Fibroblast of skin of back (primary cell): ENCODE data around the gene TAF4.
"Not testable (repeated sequence)": the region's sequence is repeated elsewhere in the genome, so short reads cannot be mapped to it uniquely, and the experiment has no call there.

Experiments used
- DNase-seq: peaks from one replicate; pipeline ENCODE4 v3.0.0-alpha.2; 2013

Gene TAF4

GRCh38 chr20:62056975-62057374, 8.7 kb downstream of the TAF4 start:
- no peak for DNase-seq

GRCh38 chr20:62056377-62056776, 9.3 kb downstream of the TAF4 start:
- no peak for DNase-seq

DNA sequence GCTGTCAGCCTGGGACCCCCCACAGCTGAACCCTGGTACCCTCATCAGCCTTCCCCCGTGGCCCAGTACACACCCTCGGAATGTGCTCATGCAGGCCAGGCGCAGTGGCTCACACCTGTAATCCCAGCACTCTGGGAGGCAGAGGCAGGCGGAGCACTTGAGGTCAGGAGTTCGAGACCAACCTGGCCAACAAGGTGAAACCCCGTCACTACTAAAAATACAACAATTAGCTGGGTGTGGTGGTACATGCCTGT, 9.9 kb downstream of the TAF4 start:
- DNase-seq = not testable (repeated sequence)

DNA sequence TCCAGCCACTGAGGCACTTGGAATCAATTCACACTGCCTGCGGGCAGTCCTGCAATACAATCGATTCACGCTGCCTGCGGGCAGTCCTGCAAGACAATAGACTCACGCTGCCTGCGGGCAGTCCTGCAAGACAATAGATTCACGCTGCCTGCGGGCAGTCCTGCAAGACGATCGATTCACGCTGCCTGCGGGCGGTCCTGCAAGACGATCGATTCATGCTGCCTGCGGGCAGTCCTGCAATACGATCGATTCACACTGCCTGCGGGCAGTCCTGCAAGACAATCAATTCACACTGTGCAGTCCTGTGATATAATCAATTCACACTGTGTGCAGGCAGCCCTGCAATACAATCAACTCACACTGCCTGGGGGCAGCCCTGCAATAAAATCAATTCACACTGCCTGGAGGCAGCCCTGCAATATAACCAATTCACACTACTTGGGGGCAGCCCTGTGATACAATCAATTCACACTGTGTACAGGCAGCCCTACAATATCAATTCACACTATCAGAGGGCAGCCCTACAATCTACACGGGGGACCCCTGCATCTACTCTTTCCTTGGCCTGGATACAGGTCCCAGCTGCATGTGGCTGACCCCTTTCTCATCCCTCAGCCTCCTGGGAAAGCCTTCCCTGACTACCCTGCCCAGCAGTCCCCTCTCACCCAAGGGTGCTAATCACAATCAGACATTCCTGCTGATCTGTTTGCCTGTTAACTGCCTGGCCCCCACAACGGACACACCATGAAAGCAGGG, 10.4 kb downstream of the TAF4 start:
- DNase-seq = no peak

- DNase-seq = no peak
These were observed 11.2 kb downstream of the TAF4 start for GRCh38 chr20:62054451-62054953.

GRCh38 chr20:62053465-62054196, 12.1 kb downstream of the TAF4 start:
- DNase-seq = no peak

- DNase-seq = no peak
These were observed 12.7 kb downstream of the TAF4 start for GRCh38 chr20:62052842-62053464.

DNA sequence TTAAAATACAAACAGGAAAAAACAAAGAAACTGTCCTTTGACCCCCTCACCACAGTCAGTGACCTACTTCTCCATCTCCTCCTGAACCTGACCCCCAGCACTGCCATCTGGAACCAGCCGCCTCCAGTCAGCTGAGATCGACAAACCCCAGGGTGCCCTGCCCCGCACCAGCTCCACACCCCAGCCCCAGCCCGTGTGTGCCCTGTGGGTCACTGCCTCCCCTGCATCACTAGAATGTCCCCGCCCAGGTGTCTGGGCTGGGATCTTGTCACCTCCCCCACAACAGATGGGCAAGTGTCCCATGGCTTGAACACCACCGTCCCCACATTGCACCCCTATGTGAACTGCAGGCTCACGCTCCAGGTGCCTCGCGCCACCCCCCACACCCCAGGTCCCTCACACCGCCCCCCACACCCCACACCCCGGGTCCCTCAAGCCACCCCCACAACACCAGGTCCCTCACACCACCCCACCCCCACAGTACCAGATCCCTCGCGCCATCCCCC, 13.3 kb downstream of the TAF4 start:
- DNase-seq = no peak

- no peak for DNase-seq
These were observed 14.0 kb downstream of the TAF4 start for GRCh38 chr20:62051546-62052255.

DNA sequence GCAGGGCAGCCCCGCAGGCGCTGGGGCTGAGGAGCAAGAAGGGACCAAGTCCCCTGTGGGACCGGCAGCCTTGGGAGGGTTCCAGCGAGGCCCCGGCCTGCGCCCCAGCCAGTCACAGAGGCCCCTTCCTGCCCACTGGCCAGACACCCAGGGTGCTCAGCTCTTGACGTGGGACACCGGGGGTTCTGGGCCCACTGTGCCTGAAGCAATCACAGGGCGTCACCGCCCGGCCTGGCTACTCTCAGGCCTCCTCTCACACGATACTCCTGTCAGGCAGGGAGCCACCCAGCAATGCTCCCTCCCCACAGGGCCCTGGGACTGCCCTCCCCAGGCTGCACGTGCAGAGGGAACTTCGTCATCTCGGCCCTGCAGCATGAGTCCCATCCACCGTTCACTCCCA, 14.5 kb downstream of the TAF4 start:
- DNase-seq = no peak

GRCh38 chr20:62050166-62051120, 15.2 kb downstream of the TAF4 start:
- no peak for DNase-seq

GRCh38 chr20:62049342-62050165, 16.1 kb downstream of the TAF4 start:
- no peak for DNase-seq

GRCh38 chr20:62048821-62049291, 16.8 kb downstream of the TAF4 start:
- no peak for DNase-seq

GRCh38 chr20:62048346-62048761, 17.3 kb downstream of the TAF4 start:
- DNase-seq = no peak

GRCh38 chr20:62047666-62048345, 17.9 kb downstream of the TAF4 start:
- DNase-seq = no peak

- DNase-seq = no peak
These were observed 19.2 kb downstream of the TAF4 start for GRCh38 chr20:62046431-62046830.

GRCh38 chr20:62045529-62046285, 20.0 kb downstream of the TAF4 start:
- no peak for DNase-seq

DNA sequence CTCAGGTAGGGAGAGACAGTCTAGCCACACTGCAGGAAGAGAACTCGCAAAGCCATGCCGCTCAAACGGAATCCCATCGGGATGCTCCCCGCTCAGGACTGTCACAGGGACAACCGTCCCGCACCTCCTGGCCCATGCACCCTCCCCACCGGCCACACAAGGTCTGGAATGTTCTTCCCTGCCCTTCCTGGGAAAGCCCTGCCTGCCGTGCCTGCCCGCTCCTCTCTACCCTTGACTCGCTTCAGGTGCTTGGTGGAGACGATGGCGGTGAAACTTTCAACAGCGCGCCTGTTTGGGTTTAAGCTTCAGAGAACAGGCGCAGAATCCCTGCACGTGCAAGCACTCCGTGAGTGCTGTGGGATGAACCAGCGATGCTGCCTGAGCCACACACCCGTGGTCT, 20.6 kb downstream of the TAF4 start:
- no peak for DNase-seq

DNA sequence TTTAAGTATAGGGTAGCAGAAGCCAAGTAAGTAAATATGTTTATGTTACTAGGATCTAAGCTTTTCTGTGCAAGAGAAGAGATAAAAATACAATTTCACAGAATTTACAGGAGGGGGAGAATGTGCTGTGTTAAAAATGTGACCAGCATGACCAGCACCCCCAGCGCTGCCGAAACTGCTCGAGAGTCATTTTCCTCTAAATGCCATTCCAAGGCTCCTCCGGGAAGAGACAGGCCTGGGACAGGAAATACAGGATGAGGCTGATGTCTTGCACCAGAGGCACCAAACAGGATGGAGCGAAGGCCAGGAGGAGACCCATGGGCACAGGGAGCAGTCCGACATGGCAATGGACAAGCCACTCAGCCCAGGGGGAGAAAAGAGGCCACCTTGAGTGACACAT, 21.1 kb downstream of the TAF4 start:
- no peak for DNase-seq
